IMR-90 (cell line): Measurements from ENCODE around the gene ZNF831. TPM values are rescaled to one million over a fixed set of nuclear protein-coding genes. Genes with fewer than 3 reads are reported as not detected.

Experiments
- ATAC-seq: fragments of 200-7000 bp; cut with Tn5 transposase; 2 replicates; pipeline ENCODE4 v1.9.1; 2020; ENCODE audit warnings: low read depth, mild to moderate bottlenecking, moderate library complexity
- BruUV-seq: library from RNA; stranded (reverse); fragments of 400-500 nt; replicated peaks from 2 replicates; lab custom pipeline; 2021; lab: Mats Ljungman, UMichigan
- CTCF ChIA-PET: fragments of 300-600 bp; formaldehyde crosslinking; extraction: SDS; loops from one replicate; lab custom pipeline; 2021; ENCODE audit warnings: antibody characterized with exemption; lab: Yijun Ruan, JAX
- POLR2A ChIA-PET: fragments of 300-600 bp; sonication (Branson Sonifier 250); formaldehyde crosslinking; loops from one replicate; lab custom pipeline; 2022; ENCODE audit warnings: antibody characterized with exemption; ENCODE audit not compliant: unreplicated experiment; lab: Charles Lee
- DNase-seq: peaks from one replicate; pipeline ENCODE4 v3.0.0; 2013
- H2AFZ ChIP-seq: replicated peaks from 2 replicates; pipeline ENCODE3; 2013; ENCODE audit warnings: low read length, mild to moderate bottlenecking; ENCODE audit not compliant: poor library complexity
- H2AK5ac ChIP-seq: 2 replicates; pipeline ENCODE4 v1.6.1; 2013; ENCODE audit warnings: low read depth, low read length, inconsistent platforms
- H2AK9ac ChIP-seq: replicated peaks from 2 replicates; pipeline ENCODE3; 2013; ENCODE audit warnings: mild to moderate bottlenecking, low read depth, low read length, moderate library complexity; ENCODE audit not compliant: poor library complexity
- H2BK120ac ChIP-seq: 2 replicates; pipeline ENCODE4 v1.6.1; 2013; ENCODE audit warnings: low read depth, low read length, inconsistent platforms
- H2BK15ac ChIP-seq: 3 replicates; pipeline ENCODE4 v1.6.1; 2013; ENCODE audit warnings: low read depth, low read length, inconsistent platforms
- H2BK20ac ChIP-seq: 2 replicates; pipeline ENCODE4 v1.6.1; 2013; ENCODE audit warnings: low read depth, mild to moderate bottlenecking, inconsistent platforms, low read length, moderate library complexity
- H2BK5ac ChIP-seq: 2 replicates; pipeline ENCODE4 v1.6.1; 2013; ENCODE audit warnings: mild to moderate bottlenecking, low read depth, low read length, inconsistent platforms; ENCODE audit not compliant: poor library complexity, severe bottlenecking
- H3K14ac ChIP-seq: replicated peaks from 2 replicates; pipeline ENCODE4 v1.6.1; 2013; ENCODE audit warnings: low read depth, low read length, inconsistent platforms
- H3K18ac ChIP-seq: 2 replicates; pipeline ENCODE4 v1.6.1; 2013; ENCODE audit warnings: low read depth, low read length, control low read depth
- H3K23ac ChIP-seq: 2 replicates; pipeline ENCODE4 v1.6.1; 2013; ENCODE audit warnings: low read depth, low read length, inconsistent platforms
- H3K27ac ChIP-seq: 2 replicates; pipeline ENCODE4 v1.5.1; 2013; ENCODE audit warnings: mild to moderate bottlenecking, control low read depth, low read length; ENCODE audit not compliant: insufficient read depth
- H3K27me3 ChIP-seq: 2 replicates; pipeline ENCODE4 v1.6.1; 2013; ENCODE audit warnings: low read length; ENCODE audit not compliant: control insufficient read depth, insufficient read depth
- H3K36me3 ChIP-seq: 2 replicates; pipeline ENCODE4 v1.6.1; 2013; ENCODE audit warnings: low read length, mixed read lengths; ENCODE audit not compliant: control insufficient read depth, insufficient read depth
- H3K4ac ChIP-seq: 2 replicates; pipeline ENCODE4 v1.6.1; 2013; ENCODE audit warnings: low read depth, low read length, inconsistent platforms
- H3K4me1 ChIP-seq: 2 replicates; pipeline ENCODE4 v1.6.1; 2013; ENCODE audit warnings: low read length, mixed read lengths; ENCODE audit not compliant: control insufficient read depth, insufficient read depth
- H3K4me2 ChIP-seq: 2 replicates; pipeline ENCODE4 v1.6.1; 2013; ENCODE audit warnings: low read depth, mild to moderate bottlenecking, control low read depth, low read length, moderate library complexity
- H3K4me3 ChIP-seq: 2 replicates; pipeline ENCODE4 v1.5.1; 2013; ENCODE audit warnings: low read depth, mild to moderate bottlenecking, control low read depth, low read length, moderate library complexity; ENCODE audit not compliant: insufficient read depth
- H3K56ac ChIP-seq: 2 replicates; pipeline ENCODE4 v1.6.1; 2013; ENCODE audit warnings: low read length, inconsistent platforms; ENCODE audit not compliant: insufficient read depth; ENCODE audit errors: extremely low read depth
- H3K79me1 ChIP-seq, 2 experiments: 2 replicates each; pipeline ENCODE4 v1.6.1; 2013; ENCODE audit warnings: low read length in 2 of 2, inconsistent platforms in 1 of 2, low read depth in 1 of 2
- H3K9ac ChIP-seq: 2 replicates; pipeline ENCODE4 v1.6.1; 2013; ENCODE audit warnings: low read depth, low read length, control low read depth
- H3K9me1 ChIP-seq: 2 replicates; pipeline ENCODE4 v1.6.1; 2013; ENCODE audit warnings: low read length, inconsistent platforms; ENCODE audit not compliant: insufficient read depth
- H3K9me3 ChIP-seq: 2 replicates; pipeline ENCODE4 v1.6.1; 2013; ENCODE audit warnings: low read length; ENCODE audit not compliant: control insufficient read depth, insufficient read depth
- H4K20me1 ChIP-seq: 2 replicates; pipeline ENCODE4 v1.6.1; 2013; ENCODE audit warnings: low read length, inconsistent platforms; ENCODE audit not compliant: insufficient read depth
- H4K5ac ChIP-seq: 2 replicates; pipeline ENCODE4 v1.6.1; 2013; ENCODE audit warnings: mild to moderate bottlenecking, low read depth, low read length, control low read depth
- H4K8ac ChIP-seq, 2 experiments: 2 replicates each; pipeline ENCODE4 v1.6.1; 2013; ENCODE audit warnings: low read depth in 2 of 2, low read length in 2 of 2, control low read depth in 1 of 2, inconsistent platforms in 1 of 2
- H4K91ac ChIP-seq: 2 replicates; pipeline ENCODE4 v1.6.1; 2013; ENCODE audit warnings: low read depth, low read length, inconsistent platforms; ENCODE audit not compliant: insufficient read depth
- BHLHE40 ChIP-seq: fragments of 150-350 bp; IDR thresholded peaks from 2 replicates; pipeline ENCODE4 v1.6.1; 2016; ENCODE audit warnings: mild to moderate bottlenecking, low read depth, low read length
- CEBPB ChIP-seq: IDR thresholded peaks from 2 replicates; pipeline ENCODE4 v1.6.1; 2012; ENCODE audit warnings: low read depth, low read length, improper control_type of control experiment
- CHD1 ChIP-seq: IDR thresholded peaks from 2 replicates; pipeline ENCODE4 v1.6.1; 2012; ENCODE audit warnings: low read depth, low read length, improper control_type of control experiment
- CTCF ChIP-seq: conservative IDR thresholded peaks from 2 replicates; pipeline ENCODE4 v1.5.1; 2012; ENCODE audit warnings: mild to moderate bottlenecking, low read depth, low read length, improper control_type of control experiment
- FOS ChIP-seq: fragments of 150-350 bp; IDR thresholded peaks from 2 replicates; pipeline ENCODE4 v1.6.1; 2016; ENCODE audit warnings: low read depth, low read length
- MAFK ChIP-seq: IDR thresholded peaks from 2 replicates; pipeline ENCODE4 v1.6.1; 2012; ENCODE audit warnings: low read depth, low read length, improper control_type of control experiment
- MAZ ChIP-seq: IDR thresholded peaks from 2 replicates; pipeline ENCODE4 v1.6.1; 2012; ENCODE audit warnings: low read depth, mild to moderate bottlenecking, low read length, improper control_type of control experiment, moderate library complexity, borderline replicate concordance
- MXI1 ChIP-seq: IDR thresholded peaks from 2 replicates; pipeline ENCODE4 v1.6.1; 2012; ENCODE audit warnings: low read depth, mild to moderate bottlenecking, low read length, moderate library complexity, borderline replicate concordance
- NFE2L2 ChIP-seq: fragments of 150-350 bp; IDR thresholded peaks from 2 replicates; pipeline ENCODE4 v1.6.1; 2016; ENCODE audit warnings: low read depth, mild to moderate bottlenecking, low read length
- POLR2A ChIP-seq: IDR thresholded peaks from 2 replicates; pipeline ENCODE4 v1.6.1; 2012; ENCODE audit warnings: mild to moderate bottlenecking, low read depth, low read length
- RAD21 ChIP-seq: IDR thresholded peaks from 2 replicates; pipeline ENCODE4 v1.6.1; 2012; ENCODE audit warnings: low read length, improper control_type of control experiment
- RCOR1 ChIP-seq: IDR thresholded peaks from 2 replicates; pipeline ENCODE4 v1.6.1; 2012; ENCODE audit warnings: mild to moderate bottlenecking, low read length, improper control_type of control experiment; ENCODE audit not compliant: insufficient replicate concordance
- RFX5 ChIP-seq: IDR thresholded peaks from 2 replicates; pipeline ENCODE4 v1.8.0; 2012; ENCODE audit warnings: low read depth, mild to moderate bottlenecking, low read length, moderate library complexity
- SMC3 ChIP-seq: fragments of 150-350 bp; IDR thresholded peaks from 2 replicates; pipeline ENCODE4 v1.6.1; 2016; ENCODE audit warnings: low read depth, mild to moderate bottlenecking, antibody characterized with exemption, low read length, moderate library complexity
- WGBS, 2 experiments: methylation state at CpG; one replicate each; pipeline versions ENCODE4 v1.1.5 to v1.1.7; 2013; ENCODE audit warnings: missing lambda C conversion rate in 2 of 2; ENCODE audit not compliant: insufficient read length in 1 of 2; ENCODE audit errors: extremely low coverage in 2 of 2; 5-methylcytosine and 5-hydroxymethylcytosine counted together
- dilution Hi-C: fragments of 300-500 bp; cut with HindIII; formaldehyde crosslinking; loops from one replicate; pipeline ENCODE4 v1.14.3; 2018; ENCODE audit warnings: low sequenced_read_pairs; ENCODE audit not compliant: unreplicated experiment
- in situ Hi-C: fragments of 300-500 bp; cut with MboI; formaldehyde crosslinking; loops from 3 replicates; pipeline ENCODE4 v1.14.3; 2019; ENCODE audit warnings: low sequenced_read_pairs, inconsistent platforms, mixed read lengths
- intact Hi-C: fragments of 100-400 bp; cut with micrococcal nuclease; formaldehyde crosslinking; loops from 2 replicates; pipeline ENCODE4 v1.10.0; 2022
- polyA plus RNA-seq, 3 experiments: library from polyadenylated mRNA; depleted of rRNA; stranded (reverse); fragments of >200 nt; gene quantifications; 2 replicates each; pipeline ENCODE4 v1.2.3, GENCODE V29; 2012; ENCODE audit warnings: low replicate concordance in 1 of 3
- total RNA-seq: library from RNA; depleted of rRNA; stranded (reverse); fragments of >200 nt; gene quantifications from 2 replicates; pipeline ENCODE4 v1.2.3, GENCODE V29; 2012
- TF ChIP-seq, protein P1 (sequence below): fragments of 150-350 bp; IDR thresholded peaks from 2 replicates; pipeline ENCODE4 v1.6.1; 2017; ENCODE audit warnings: mild to moderate bottlenecking, antibody characterized with exemption, low read length, low read depth
- TF ChIP-seq, protein P2 (sequence below): fragments of 150-350 bp; IDR thresholded peaks from 2 replicates; pipeline ENCODE4 v1.6.1; 2016; ENCODE audit warnings: low read depth, mild to moderate bottlenecking, low read length, moderate library complexity, borderline replicate concordance

Gene ZNF831
- total and polyA plus RNA-seq, 2 of the 4 experiments (the other 2 are of a cell fraction): not detected

DNA sequence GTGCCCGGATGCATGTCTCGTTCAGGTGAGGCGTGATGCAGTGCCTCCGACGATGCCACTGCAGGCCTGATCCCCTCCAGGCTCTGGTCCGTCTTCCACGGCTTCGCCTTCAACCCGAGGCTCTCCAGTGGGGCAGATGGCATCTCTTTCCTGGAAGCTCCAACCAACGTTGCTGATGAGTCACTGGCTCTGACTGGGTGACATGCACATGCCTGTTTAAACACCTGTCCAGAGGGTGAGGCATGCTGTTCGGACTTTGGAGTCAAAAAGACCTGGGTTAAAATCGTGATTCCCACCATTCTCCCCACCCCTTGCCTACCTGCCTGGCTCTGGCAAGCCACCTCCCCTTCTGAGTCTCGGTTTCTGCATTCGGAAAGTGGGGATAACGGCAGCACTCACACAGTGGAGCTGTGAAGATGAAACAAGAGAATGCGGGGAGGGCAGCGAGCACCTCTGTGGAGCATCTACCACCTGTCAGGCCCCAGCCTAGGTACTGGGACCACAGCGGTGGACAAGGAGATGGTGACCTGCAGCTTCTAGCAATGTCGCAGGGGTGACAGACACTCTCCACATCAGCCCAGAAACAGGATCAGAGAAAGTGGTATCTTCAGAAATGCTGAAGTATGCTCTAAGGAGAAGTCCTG, 128.2 kb downstream of the ZNF831 start:
- Histone ChIP-seq H2AFZ (no peak overlapping the region), H3K9me3 (peaks cover 3% of the 10 kb centered on the region; the same call in 1 of the 2 replicates), H3K36me3 (no peaks in the 10 kb centered on the region), H4K20me1 (no peaks in the 10 kb centered on the region), H3K18ac (no peak overlapping the region), H4K5ac (no peak overlapping the region), H3K4me2 (no peak overlapping the region), H3K4me1 (no peaks in the 10 kb centered on the region), H2AK5ac (no peak overlapping the region), H3K4ac (no peak overlapping the region), H3K14ac (no peak overlapping the region), H3K27ac (no peak overlapping the region), H3K56ac (no peak overlapping the region), H4K8ac (no peak overlapping the region), H3K23ac (no peak overlapping the region), H2BK20ac (no peak overlapping the region), H2BK15ac (no peak overlapping the region), H2BK5ac (no peak overlapping the region), H4K91ac (no peak overlapping the region), H3K9ac (no peak overlapping the region), H2BK120ac (no peak overlapping the region), H3K4me3 (no peak overlapping the region), H3K27me3 (no peaks in the 10 kb centered on the region), H3K79me1 (no peaks in the 10 kb centered on the region), H2AK9ac (no peak overlapping the region), H3K9me1 (no peaks in the 10 kb centered on the region)
- intact Hi-C loops (no loop called here), in situ Hi-C loops (no loop called here), dilution Hi-C loops (no loop called here)
- CTCF ChIA-PET: no interaction called here
- 50% methylated on average over 8 of the region's 19 CpGs; no CpG with 5 or more reads in 1 of the 2 experiments for WGBS, 2 experiments
- no peak for ATAC-seq
- POLR2A ChIA-PET: no interaction called here
- BruUV-seq: no TSS peak
- no peak for DNase-seq
- TF ChIP-seq MAFK (no peak), RAD21 (no peak), CHD1 (no peak), RCOR1 (no peak), BHLHE40 (no peak), MXI1 (no peak), CTCF (no peak), RFX5 (no peak), POLR2A (no peak), SMC3 (no peak), NFE2L2 (no peak), MAZ (no peak), CEBPB (no peak), FOS (no peak)
- TF ChIP-seq, protein P1, sequence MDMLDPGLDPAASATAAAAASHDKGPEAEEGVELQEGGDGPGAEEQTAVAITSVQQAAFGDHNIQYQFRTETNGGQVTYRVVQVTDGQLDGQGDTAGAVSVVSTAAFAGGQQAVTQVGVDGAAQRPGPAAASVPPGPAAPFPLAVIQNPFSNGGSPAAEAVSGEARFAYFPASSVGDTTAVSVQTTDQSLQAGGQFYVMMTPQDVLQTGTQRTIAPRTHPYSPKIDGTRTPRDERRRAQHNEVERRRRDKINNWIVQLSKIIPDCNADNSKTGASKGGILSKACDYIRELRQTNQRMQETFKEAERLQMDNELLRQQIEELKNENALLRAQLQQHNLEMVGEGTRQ: no peak
- TF ChIP-seq, protein P2, sequence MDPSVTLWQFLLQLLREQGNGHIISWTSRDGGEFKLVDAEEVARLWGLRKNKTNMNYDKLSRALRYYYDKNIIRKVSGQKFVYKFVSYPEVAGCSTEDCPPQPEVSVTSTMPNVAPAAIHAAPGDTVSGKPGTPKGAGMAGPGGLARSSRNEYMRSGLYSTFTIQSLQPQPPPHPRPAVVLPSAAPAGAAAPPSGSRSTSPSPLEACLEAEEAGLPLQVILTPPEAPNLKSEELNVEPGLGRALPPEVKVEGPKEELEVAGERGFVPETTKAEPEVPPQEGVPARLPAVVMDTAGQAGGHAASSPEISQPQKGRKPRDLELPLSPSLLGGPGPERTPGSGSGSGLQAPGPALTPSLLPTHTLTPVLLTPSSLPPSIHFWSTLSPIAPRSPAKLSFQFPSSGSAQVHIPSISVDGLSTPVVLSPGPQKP: no peak
